Spleen (tissue), 7 donors: ENCODE data around the gene PCNX3.
A peak's percentile ranks its signal among the peaks of the same experiment; 100 is the strongest.

Source experiments
- CTCF ChIP-seq, 11 experiments: fragments of 200-600 bp in 7 of 11; fragments of 450-650 bp in 4 of 11; sonication (generic) in 4 of 11; IDR thresholded peaks in 8 of 11; conservative IDR thresholded peaks in 3 of 11; 1 replicate in 7 of 11; 2 replicates in 4 of 11; pipeline versions ENCODE4 v1.4.0 to v1.8.0; 2016 to 2021; ENCODE audit warnings: antibody characterized with exemption in 11 of 11, inconsistent platforms in 4 of 11, mild to moderate bottlenecking in 1 of 11
- POLR2A ChIP-seq, 3 donors: fragments of 450-650 bp; IDR thresholded peaks; one replicate each; pipeline ENCODE4 v1.5.1; 2017; ENCODE audit warnings: antibody characterized with exemption in 3 of 3, mild to moderate bottlenecking in 1 of 3
- donor health status: DM: no; HTN: no; CAD: no; lungs with moderate emphysema.
- donor health status: DM: no; HTN: no; CAD: no.
- donor health status: DM: no; HTN: no; CAD: no.

- peak in 5 of 11 experiments; percentile 6 to 25 (median 13) for TF ChIP-seq CTCF (IDR thresholded peaks at IDR 0.05 in 8 of 11, conservative IDR thresholded peaks at IDR 0.05 in 3 of 11)
- no peak for TF ChIP-seq POLR2A (IDR thresholded peaks at IDR 0.05)
Observed at GRCh38 chr11:65640483-65641296, 25.1 kb downstream of the PCNX3 start.
